ENCODE data around the gene CSPG4.
A peak's percentile ranks its signal among the peaks of the same experiment; 100 is the strongest.
"Not testable (repeated sequence)": the region's sequence is repeated elsewhere in the genome, so short reads cannot be mapped to it uniquely, and the experiment has no call there.

The CSPG4 gene

DNA sequence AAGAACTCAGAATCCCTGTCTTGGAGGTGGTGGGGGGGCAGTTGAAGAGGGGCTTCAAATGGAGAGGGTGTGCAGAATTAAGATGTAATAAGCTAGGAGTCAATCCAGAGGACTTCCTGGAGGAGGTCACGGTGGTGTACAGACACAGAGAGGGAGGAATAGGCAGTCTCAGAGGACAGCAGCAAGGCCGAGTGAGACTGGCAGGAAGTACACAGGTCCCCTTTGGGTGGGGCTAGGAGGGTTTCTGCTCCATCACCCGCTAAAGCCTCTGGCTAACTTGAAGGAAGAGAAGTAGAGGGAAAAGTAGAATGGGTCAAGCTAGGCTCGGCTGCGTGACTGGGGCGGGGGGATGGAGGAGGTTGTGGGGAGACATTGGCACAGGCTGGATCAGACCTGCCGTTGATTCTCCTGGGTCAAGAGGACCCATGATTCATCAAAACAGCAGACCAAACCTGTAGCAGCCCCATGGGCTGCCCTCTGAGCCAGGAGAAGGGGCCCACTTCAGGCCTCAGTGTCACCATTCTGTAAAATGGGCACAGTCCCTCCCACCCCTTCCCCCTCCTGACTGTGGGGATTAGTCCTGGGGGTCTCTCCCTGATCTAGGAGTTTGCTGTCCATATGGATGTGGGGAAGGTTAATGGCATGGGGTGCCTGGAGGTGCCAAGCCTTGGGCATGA, 16.9 kb downstream of the CSPG4 start:
- DNase-seq = no peak
- TF ChIP-seq GATA1 (IDR thresholded peaks at IDR 0.05; ENCODE audit: low read depth, low read length) (no peak), POLR2A (IDR thresholded peaks at IDR 0.05; ENCODE audit: low read length) (no peak)

DNA sequence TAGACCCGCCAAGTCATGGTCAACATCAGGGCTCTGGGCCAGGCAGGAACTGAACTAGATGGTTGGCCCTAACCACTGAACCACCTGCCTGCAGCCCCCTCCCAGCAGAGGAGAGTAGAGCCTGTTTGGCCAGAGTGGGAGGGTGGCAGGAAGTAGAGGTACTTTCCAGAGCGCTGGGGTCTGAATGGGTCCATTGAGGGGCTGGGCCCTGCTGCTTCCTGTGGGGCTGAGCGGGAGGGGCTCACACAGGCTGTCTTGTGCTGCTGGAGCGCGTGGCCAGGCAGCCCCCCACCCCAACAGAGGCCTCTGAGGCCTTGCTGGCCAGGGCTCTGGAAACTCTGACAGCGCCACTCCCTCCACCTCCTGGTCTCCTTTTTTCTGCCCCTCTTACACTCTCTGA, 17.4 kb downstream of the CSPG4 start:
- DNase-seq = no peak
- TF ChIP-seq POLR2A (IDR thresholded peaks at IDR 0.05; ENCODE audit: low read length) = no peak

DNA sequence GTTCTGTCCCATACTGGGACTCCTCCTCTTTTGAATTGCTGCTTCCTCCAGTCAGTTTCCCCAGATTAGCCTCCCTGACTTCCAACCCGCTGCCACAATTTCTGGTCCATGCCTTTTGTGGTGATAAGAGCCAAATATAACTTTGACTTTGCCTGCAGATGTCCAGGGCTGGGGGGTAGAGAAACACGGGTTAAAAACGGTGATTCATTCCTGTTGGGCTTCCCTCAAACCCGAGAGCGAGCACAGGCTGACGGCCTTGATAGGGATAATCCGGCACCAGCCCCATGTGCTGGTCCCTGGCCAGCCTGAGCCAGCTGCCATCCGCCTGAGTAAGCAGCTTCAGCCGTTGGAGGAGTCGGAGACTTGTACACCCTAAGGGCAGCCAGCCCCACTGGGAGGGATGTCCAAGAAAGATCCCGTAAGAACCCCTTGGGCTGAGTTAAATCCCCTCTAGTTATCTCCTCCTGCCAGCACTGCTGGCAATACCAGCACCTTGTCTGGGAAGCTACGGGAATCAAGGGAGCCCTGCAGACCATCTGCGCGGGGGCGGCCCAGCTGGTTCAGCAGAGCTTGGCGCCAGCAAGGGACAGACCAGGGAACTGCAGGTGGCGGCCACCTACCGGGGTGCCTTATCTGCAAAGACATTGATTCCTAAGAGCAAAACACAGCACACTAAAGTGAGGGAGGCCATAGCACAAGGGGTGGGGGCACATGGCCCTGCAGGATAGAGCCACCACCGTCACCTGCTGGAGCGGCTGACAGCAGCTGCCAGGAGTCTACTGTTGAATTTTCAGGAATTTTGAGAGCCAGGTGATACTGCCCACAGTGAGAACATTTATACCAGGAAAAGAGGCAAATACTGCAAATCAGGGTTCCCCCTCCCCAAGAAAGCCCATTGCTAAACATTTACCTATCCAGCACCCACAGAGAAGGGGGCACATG, 18.1 kb downstream of the CSPG4 start:
- peak; percentile 81 to 90 for DNase-seq
- TF ChIP-seq GATA1 (IDR thresholded peaks at IDR 0.05; ENCODE audit: low read depth, low read length) (no peak), POLR2A (IDR thresholded peaks at IDR 0.05; ENCODE audit: low read length) (no peak)

DNA sequence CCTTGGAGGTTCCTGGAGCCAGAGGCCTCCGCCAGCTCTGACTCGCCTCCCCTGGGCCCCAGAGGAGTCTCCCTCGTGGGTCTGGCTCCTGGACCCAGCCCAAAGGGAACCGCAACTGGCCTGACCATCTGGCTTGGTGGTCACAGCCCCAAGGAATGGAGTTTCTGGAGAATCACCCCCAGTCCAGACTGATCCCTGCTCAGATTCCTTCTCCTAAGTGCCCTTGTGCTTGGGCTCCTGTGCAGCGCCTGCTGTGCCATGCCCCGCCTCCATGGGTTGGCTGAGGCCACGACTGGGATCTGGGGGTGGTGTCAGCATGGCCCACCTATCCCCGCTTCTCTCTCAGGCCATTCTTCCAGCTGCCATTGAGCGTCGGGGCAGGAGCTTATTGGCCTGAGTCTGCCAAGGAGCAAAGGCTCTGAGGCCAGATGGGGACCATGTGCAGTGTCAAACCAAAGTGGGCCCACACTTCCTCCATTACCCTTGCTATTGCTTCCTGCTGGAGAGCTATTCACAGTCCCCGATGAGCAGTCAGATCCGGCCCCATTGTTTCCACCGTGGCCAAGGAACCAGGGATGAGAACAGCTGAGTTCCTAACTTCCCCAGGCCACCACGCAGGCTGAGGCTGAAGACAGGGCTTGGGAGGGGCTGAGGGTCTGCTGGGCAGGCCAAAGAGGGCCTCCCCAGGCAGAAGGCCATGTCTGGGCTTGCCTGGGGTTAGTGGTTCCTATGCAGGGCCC, 19.0 kb downstream of the CSPG4 start:
- no peak for DNase-seq
- TF ChIP-seq POLR2A (IDR thresholded peaks at IDR 0.05; ENCODE audit: low read length) = no peak
- TF ChIP-seq GATA1 (IDR thresholded peaks at IDR 0.05; ENCODE audit: low read depth, low read length) = no peak

DNA sequence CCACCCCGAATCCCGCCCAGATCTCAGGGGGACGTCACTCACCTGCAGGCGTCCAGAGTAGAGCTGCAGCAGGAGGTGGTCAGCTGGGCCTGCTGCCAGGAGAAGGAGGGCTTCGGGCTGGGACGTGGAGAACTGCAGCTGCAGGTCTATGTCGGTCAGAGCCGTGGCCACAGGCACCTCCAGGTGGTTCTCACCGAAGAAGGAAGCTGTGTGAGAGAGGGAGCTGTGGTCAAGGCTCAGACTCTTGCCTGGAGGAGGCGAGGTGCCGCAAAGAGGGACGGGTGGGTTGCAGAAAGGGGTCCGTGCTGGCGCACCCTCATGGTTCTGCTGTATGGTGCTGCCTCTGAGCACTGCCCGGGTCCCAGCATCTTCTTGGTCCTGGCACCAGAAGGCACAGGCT, 19.6 kb downstream of the CSPG4 start:
- not testable (repeated sequence) for DNase-seq

DNA sequence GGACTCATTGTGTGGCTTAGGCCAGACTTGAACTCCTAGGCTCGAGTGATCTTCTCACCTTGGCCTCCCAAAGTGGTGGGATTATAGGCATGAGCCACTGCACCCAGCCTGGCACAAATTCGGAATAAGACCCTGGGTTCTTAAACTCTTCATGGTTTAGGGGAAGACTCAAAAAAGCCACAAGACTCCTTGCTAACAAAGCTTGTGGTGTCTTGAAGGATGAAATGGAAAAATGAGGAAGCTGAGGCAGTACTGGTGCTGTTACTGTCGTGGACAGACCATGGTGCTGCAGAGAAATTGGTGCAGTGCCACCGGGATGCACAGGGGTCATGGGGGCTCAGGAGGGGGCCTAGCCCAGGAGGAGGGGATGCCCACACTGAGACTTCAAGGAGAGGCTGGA, 20.3 kb downstream of the CSPG4 start:
- not testable (repeated sequence) for DNase-seq

DNA sequence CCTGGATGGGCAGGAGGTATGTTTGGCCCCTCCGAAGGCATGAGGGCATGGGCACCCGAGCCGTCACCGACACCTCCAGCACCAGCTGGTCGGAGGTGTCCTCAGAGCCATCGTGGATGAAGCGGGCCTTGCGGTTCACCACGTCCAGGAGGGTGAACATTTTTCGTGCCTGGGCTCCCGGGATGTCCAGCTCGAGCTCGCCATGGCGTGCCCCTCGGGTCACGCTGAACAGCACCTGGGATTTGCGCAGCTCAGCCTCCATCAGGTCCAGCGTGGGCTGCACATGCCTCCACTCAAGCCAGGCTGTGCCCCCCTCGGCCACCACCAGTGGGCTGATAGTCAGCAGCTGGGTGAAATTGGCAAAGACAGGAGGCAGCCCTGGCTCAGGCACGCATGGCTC, 23.2 kb downstream of the CSPG4 start:
- DNase-seq = not testable (repeated sequence)

DNA sequence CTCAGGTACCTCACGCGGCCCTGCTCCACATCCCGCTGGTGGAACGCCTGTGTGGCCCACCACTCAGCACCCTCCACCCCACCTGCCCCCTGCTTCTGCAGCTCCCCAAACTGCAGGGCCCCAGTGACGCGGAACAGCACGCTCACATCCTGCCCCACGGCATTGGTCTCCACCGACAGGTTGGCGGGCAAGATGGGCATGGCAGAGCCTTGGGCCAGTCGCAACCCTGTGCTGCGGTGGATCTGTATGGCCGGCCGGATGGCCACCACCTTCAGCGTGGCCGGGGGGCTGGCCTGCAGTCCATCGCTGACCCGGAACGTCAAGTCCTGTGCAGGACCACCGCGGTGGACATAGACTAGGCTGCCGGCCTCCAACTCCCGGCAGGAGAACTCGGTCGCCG, 23.8 kb downstream of the CSPG4 start:
- no peak for TF ChIP-seq POLR2A (IDR thresholded peaks at IDR 0.05; ENCODE audit: low read length)
- no peak for TF ChIP-seq GATA1 (IDR thresholded peaks at IDR 0.05; ENCODE audit: low read depth, low read length)
- DNase-seq = no peak

DNA sequence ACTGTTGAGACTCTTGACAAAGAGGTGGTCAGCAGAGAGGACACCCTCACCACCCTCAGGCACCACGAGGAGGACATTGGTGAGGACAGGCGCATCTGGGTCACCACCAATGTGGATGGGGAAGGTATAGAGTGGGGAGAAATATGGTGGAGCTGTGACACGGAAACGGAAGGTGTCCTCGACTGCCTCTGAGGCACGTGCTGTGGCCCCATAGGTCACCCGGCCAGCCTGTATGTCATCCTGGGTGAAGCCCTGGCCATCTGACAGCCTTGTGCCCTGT, 24.4 kb downstream of the CSPG4 start:
- no peak for TF ChIP-seq GATA1 (IDR thresholded peaks at IDR 0.05; ENCODE audit: low read depth, low read length)
- no peak for TF ChIP-seq POLR2A (IDR thresholded peaks at IDR 0.05; ENCODE audit: low read length)
- no peak for DNase-seq

DNA sequence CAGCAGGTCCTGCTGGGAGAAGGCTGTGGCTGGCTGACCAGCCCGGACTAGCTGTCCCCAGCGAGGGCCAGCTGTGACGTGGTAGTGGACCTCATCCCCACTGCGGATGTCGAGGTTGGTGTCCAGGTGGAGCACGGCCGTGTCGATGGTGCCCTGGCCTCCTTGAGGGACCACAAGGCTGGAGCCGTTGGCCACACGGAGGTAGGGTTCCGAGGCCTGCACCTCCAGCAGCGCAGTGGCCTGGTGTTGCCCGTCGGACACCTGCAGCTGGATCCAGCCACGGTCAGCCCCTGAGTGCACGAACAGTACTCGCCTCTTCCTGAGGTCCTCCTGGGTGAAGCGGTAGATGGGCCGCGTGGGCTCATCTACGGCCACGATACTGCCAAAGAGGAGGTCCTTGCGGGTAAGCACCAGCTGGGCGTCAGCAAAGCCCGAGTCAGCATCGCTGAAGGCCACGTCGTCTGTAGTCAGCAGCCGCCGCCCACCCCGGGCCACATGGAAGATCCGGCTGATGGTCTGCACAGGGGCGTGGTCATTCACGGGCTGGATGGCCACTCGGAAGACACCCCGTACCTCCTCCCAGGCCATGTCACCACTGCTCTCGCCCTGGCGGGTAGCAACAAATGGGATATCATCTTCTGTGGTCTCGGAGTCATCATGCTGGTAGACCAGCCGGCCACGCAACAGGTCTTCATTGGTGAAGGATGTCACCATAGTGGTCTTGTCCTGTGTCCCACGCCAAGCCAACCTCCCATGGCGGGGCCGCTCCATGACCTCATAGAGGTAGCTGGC, 25.0 kb downstream of the CSPG4 start:
- TF ChIP-seq POLR2A (IDR thresholded peaks at IDR 0.05; ENCODE audit: low read length) = no peak
- no peak for TF ChIP-seq GATA1 (IDR thresholded peaks at IDR 0.05; ENCODE audit: low read depth, low read length)
- DNase-seq = peak in 1 of 2 experiments; percentile 17

DNA sequence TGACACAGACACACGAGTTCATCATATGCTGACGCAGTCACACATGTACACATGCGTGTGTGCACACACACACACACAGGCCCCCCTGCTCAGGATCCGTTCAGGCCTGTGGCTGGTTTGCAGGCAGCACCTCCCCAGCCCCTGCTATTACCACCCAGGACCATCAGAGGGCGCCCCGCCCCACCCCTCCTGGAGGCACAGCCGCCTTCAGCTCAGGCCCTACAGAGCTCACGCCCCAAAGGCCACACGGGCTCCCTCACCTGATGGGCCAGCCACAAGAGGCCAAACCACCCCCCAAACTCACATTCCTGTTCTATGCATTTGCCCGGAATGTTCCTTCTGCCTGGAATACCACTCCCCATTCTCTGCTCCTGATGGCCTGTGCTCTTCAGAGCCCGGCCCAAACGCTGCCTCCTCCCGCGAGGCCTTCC, 26.4 kb downstream of the CSPG4 start:
- DNase-seq = peak; percentile 76 to 87

DNA sequence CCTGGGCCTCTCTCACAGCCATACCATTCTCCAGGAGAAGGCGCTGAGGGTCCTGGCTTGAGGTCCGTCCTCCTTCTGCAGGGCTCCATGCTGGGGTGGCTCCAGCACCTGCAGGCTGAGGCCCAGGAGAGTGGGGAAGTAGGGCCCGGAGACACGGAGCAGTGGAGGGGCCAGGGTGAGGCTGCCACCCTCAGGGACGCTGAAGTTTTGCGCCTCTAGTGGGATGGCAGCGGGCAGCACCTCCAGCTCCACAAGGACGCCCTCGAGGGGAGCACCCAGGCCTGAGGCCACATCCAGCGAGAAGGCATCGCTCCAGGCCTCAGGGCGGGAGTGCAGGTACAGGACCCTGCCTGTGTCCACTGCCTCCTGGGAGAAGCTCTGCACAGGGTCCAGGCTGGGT, 27.5 kb downstream of the CSPG4 start:
- DNase-seq = no peak
- no peak for TF ChIP-seq POLR2A (IDR thresholded peaks at IDR 0.05; ENCODE audit: low read length)
- no peak for TF ChIP-seq GATA1 (IDR thresholded peaks at IDR 0.05; ENCODE audit: low read depth, low read length)

DNA sequence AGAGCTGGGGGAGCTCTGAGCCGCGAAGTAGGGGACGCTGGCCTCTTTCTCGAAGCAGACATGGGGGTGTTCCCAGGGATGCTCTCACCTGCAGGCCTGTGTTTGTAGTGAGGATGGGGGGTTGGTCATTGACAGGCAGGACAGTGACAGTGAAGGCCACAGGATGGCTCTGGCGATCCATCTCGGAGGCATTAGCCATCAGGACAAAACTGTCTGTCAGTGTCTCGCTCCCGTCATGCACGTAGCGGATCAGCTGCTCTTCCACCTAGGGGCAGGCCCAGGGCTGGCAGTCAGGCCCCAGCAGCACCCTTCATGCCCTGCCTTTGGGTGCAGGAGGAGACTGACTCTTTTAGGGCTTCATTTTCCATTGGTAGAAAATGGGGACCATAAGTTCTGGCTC, 28.0 kb downstream of the CSPG4 start:
- no peak for TF ChIP-seq POLR2A (IDR thresholded peaks at IDR 0.05; ENCODE audit: low read length)
- no peak for TF ChIP-seq GATA1 (IDR thresholded peaks at IDR 0.05; ENCODE audit: low read depth, low read length)
- no peak for DNase-seq

DNA sequence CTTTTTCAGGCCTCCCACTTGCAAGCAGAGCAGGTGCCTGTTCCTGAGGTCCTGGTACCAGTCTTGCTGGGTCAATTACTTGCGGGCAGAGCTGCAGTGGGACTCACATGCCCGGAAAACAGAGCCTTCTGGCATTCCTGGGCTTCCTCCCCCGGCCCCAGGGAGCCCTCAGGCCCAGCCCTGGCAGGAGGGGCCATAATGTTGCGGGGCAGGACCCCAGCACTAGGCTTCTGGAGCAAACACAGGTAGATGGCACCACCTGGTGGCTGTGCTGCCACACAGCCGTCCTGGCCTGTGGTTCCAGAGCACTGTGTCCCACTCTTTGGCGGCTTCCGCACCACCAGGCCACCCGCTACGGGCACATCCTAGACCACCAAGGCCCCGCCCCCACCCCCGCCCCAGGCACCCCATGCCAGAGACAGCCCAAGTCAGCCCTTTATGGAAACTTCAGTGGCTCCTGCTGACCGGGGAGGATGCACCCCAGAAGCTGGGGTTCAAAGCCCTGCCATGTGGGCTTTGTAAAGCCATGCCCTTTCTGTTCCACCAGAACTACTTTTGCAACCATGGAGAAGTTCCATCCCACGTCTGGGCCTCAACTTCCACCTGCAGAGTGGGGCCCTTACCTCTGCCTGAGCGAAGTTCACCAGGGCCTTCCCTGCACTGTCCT, 28.9 kb downstream of the CSPG4 start:
- peak; percentile 67 to 81 for DNase-seq

Data from erythroblast (primary cell).